Measurements from ENCODE around the gene QSOX2. TPM values are rescaled to one million over a fixed set of nuclear protein-coding genes. Genes with fewer than 3 reads are reported as not detected.

The QSOX2 gene
- total RNA-seq, 1 donor from 2014 or later: 14.0 TPM

DNA sequence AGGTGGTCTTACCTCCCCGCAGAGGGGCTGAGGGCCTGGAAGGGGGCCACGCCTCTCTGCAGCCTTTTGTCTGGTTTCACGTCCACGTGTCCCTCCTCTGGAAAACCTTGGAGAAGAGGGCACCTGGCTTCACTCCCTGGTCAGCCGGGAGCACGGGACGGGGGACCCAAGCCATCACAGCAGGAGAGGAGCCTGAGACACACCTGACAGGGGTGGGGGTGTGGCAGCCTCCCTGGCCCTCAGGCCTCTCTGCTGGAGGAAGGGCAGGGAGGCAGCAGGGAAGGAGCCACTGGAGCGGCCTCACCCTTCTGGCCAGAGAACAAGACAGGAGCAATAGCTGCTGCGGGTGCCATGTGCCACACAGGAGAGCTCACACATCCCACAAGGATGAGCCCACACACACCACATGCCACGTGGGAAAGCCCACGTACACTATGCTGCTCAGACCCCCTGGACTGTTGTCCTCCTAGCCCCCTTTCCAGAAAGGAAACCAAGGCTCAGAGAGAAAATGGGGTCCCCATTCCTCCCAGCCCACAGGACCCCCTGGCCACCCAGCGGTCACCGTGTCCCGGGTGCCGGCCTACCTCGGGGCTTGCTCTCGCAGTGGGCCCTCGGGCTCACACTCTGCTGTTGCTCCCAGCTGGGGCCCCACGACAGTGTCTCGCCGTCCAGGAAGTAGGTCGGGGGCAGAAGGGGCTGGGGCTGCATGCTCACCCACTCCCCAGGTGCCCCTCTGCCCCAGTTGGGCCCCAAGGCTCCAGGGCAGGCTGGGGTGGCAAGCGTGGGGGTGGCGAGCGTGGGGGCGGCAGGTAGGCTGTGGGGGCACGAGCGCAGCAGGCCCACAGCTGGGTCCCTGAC lies 40.1 kb upstream of the QSOX2 start:
- Mint-ChIP-seq H3K4me3 (ENCODE audit: unreplicated experiment) (no peak overlapping the region), H3K36me3 (ENCODE audit: low read depth, unreplicated experiment) (no peaks in the 10 kb centered on the region), H3K9me3 (ENCODE audit: unreplicated experiment) (no peaks in the 10 kb centered on the region), H3K27me3 (ENCODE audit: unreplicated experiment) (peaks cover 5% of the 10 kb centered on the region), H3K4me1 (ENCODE audit: unreplicated experiment) (no peaks in the 10 kb centered on the region), H3K27ac (ENCODE audit: unreplicated experiment) (no peak overlapping the region)
- TF ChIP-seq, protein P1, sequence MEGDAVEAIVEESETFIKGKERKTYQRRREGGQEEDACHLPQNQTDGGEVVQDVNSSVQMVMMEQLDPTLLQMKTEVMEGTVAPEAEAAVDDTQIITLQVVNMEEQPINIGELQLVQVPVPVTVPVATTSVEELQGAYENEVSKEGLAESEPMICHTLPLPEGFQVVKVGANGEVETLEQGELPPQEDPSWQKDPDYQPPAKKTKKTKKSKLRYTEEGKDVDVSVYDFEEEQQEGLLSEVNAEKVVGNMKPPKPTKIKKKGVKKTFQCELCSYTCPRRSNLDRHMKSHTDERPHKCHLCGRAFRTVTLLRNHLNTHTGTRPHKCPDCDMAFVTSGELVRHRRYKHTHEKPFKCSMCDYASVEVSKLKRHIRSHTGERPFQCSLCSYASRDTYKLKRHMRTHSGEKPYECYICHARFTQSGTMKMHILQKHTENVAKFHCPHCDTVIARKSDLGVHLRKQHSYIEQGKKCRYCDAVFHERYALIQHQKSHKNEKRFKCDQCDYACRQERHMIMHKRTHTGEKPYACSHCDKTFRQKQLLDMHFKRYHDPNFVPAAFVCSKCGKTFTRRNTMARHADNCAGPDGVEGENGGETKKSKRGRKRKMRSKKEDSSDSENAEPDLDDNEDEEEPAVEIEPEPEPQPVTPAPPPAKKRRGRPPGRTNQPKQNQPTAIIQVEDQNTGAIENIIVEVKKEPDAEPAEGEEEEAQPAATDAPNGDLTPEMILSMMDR (IDR thresholded peaks at IDR 0.05; ENCODE audit: unreplicated experiment): no peak
- no peak for DNase-seq (ENCODE audit: low spot score)

- Mint-ChIP-seq H3K27me3 (ENCODE audit: unreplicated experiment) (peaks cover 5% of the 10 kb centered on the region), H3K4me3 (ENCODE audit: unreplicated experiment) (no peak overlapping the region), H3K9me3 (ENCODE audit: unreplicated experiment) (no peaks in the 10 kb centered on the region), H3K36me3 (ENCODE audit: low read depth, unreplicated experiment) (no peaks in the 10 kb centered on the region), H3K4me1 (ENCODE audit: unreplicated experiment) (no peaks in the 10 kb centered on the region), H3K27ac (ENCODE audit: unreplicated experiment) (no peak overlapping the region)
- DNase-seq (ENCODE audit: low spot score): no peak
- TF ChIP-seq, protein P1 (IDR thresholded peaks at IDR 0.05; ENCODE audit: unreplicated experiment): no peak
These were observed 39.3 kb upstream of the QSOX2 start for GRCh38 chr9:136284951-136285350.

DNA sequence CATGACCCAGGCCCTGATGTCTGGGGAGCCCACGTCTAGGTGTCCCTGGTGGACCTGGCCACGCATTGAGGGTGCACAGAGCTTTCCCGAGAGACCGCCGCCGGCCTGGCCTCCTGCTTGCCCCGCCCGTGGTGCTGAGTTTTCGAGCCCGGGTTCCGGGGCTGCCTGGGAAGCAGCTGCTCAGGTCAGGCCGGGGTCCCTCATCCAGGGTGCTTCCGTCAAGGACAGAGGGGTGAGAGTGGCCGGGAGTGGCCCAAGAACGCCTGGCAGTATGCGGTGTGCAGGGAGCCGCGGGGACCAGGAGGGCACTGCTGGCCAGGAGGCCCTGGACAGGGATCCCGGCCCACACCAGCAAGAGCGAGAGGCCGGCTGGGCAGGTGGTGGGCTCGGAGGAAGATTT lies 38.7 kb upstream of the QSOX2 start:
- no peaks in the 10 kb centered on the region for H3K9me3 Mint-ChIP-seq (ENCODE audit: unreplicated experiment)
- H3K4me1 Mint-ChIP-seq (ENCODE audit: unreplicated experiment): no peaks in the 10 kb centered on the region
- no peak overlapping the region for H3K4me3 Mint-ChIP-seq (ENCODE audit: unreplicated experiment)
- TF ChIP-seq, protein P1 (IDR thresholded peaks at IDR 0.05; ENCODE audit: unreplicated experiment): no peak
- no peaks in the 10 kb centered on the region for H3K36me3 Mint-ChIP-seq (ENCODE audit: low read depth, unreplicated experiment)
- H3K27me3 Mint-ChIP-seq (ENCODE audit: unreplicated experiment): peaks cover 5% of the 10 kb centered on the region
- H3K27ac Mint-ChIP-seq (ENCODE audit: unreplicated experiment): no peak overlapping the region
- no peak for DNase-seq (ENCODE audit: low spot score)

DNA sequence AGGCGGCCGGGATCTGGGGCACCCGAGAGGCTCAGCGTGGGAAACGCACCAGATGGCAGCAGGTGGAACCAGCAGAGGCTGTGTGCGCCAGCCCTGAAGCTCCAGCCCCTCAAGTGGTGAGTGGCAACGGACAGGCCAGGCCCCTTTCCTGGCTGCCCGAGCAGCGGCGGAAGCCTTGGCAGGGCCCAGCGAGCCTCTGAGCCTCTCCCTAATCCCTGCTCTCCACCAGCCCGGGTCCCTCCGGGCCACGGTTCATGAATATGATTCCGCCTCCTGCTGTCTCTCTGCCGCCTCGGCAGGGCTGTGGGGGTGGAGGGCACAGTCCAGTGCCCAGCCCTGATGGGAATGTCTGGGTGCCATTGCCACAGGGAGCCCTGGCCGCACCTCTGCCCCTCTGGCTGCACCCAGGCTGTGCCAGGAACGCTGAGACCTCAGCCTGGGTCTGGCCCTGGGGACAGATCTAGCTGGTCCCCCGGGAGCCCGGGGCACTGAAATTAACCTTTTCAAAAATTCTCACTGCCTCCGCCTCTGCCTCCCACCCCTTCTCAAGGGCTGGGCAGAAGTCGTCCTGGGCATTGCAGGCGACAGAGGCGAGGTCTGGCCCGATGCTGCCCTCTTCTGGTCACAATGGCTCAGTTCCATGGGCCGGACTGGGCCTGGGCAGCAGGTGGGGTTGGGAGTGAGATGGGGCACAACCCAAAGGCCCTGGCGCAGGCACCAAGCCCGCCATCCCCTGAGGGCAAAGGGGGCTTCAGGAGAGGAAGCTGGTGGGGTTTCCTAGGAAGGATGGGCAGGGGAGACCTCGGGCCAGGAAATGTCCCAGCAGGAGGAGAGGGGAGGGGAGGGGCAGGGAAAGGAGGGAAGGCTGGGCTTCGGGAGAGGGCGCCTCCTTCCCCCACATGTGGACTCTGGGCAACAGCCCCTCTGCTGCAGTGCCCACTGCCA lies 38.0 kb upstream of the QSOX2 start:
- peak; percentile 88 for DNase-seq (ENCODE audit: low spot score)
- H3K27ac Mint-ChIP-seq (ENCODE audit: unreplicated experiment): no peak overlapping the region
- no peaks in the 10 kb centered on the region for H3K9me3 Mint-ChIP-seq (ENCODE audit: unreplicated experiment)
- peaks cover 7% of the 10 kb centered on the region for H3K27me3 Mint-ChIP-seq (ENCODE audit: unreplicated experiment)
- H3K36me3 Mint-ChIP-seq (ENCODE audit: low read depth, unreplicated experiment): no peaks in the 10 kb centered on the region
- TF ChIP-seq, protein P1 (IDR thresholded peaks at IDR 0.05; ENCODE audit: unreplicated experiment): peak; percentile 80
- H3K4me1 Mint-ChIP-seq (ENCODE audit: unreplicated experiment): no peaks in the 10 kb centered on the region
- no peak overlapping the region for H3K4me3 Mint-ChIP-seq (ENCODE audit: unreplicated experiment)
